ENCODE measurements around the gene C1QTNF1.

The C1QTNF1 gene

GRCh38 chr17:79070266-79070880 is 46.4 kb downstream of the C1QTNF1 start:
- TF ChIP-seq OSR1 (CRISPR knock-in tag; IDR thresholded peaks at IDR 0.05) (no peak), CREB5 (CRISPR knock-in tag; IDR thresholded peaks at IDR 0.05; ENCODE audit: low read depth) (no peak), RARB (CRISPR knock-in tag; IDR thresholded peaks at IDR 0.05) (no peak), PATZ1 (CRISPR knock-in tag; IDR thresholded peaks at IDR 0.05; ENCODE audit: borderline replicate concordance) (no peak), POU6F1 (CRISPR knock-in tag; IDR thresholded peaks at IDR 0.05; ENCODE audit: borderline replicate concordance, low read depth) (no peak), GLIS3 (CRISPR knock-in tag; IDR thresholded peaks at IDR 0.05) (no peak), ZNF565 (CRISPR knock-in tag; conservative IDR thresholded peaks at IDR 0.05; ENCODE audit: low read depth) (no peak), ISL1 (CRISPR knock-in tag; IDR thresholded peaks at IDR 0.05) (no peak), SNAI2 (CRISPR knock-in tag; IDR thresholded peaks at IDR 0.05) (no peak), CSRNP3 (CRISPR knock-in tag; IDR thresholded peaks at IDR 0.05) (no peak), ARNTL (CRISPR knock-in tag; IDR thresholded peaks at IDR 0.05; ENCODE audit: borderline replicate concordance, low read depth) (no peak), ZFP30 (CRISPR knock-in tag; IDR thresholded peaks at IDR 0.05) (no peak), TSHZ2 (CRISPR knock-in tag; IDR thresholded peaks at IDR 0.05) (no peak), ZNF70 (CRISPR knock-in tag; IDR thresholded peaks at IDR 0.05) (no peak), PPARA (CRISPR knock-in tag; IDR thresholded peaks at IDR 0.05; ENCODE audit: borderline replicate concordance) (no peak), ESRRG (CRISPR knock-in tag; IDR thresholded peaks at IDR 0.05) (no peak), ZNF8 (CRISPR knock-in tag; IDR thresholded peaks at IDR 0.05) (no peak), CSDC2 (CRISPR knock-in tag; IDR thresholded peaks at IDR 0.05) (no peak)

GRCh38 chr17:79071161-79071740 is 47.3 kb downstream of the C1QTNF1 start:
- no peak for ATAC-seq

More at GRCh38 chr17:79070266-79070880, 46.4 kb downstream of the C1QTNF1 start:
- no peak for ATAC-seq

More at GRCh38 chr17:79071161-79071740, 47.3 kb downstream of the C1QTNF1 start:
- TF ChIP-seq CSDC2 (CRISPR knock-in tag; IDR thresholded peaks at IDR 0.05) (no peak), GLIS3 (CRISPR knock-in tag; IDR thresholded peaks at IDR 0.05) (no peak), ZC3H10 (CRISPR knock-in tag; IDR thresholded peaks at IDR 0.05) (no peak), CREB5 (CRISPR knock-in tag; IDR thresholded peaks at IDR 0.05; ENCODE audit: low read depth) (no peak), BACH2 (CRISPR knock-in tag; IDR thresholded peaks at IDR 0.05; ENCODE audit: borderline replicate concordance) (no peak), ZFP3 (CRISPR knock-in tag; IDR thresholded peaks at IDR 0.05) (no peak), SNAI2 (CRISPR knock-in tag; IDR thresholded peaks at IDR 0.05) (no peak), TSHZ2 (CRISPR knock-in tag; IDR thresholded peaks at IDR 0.05) (no peak), ZNF70 (CRISPR knock-in tag; IDR thresholded peaks at IDR 0.05) (no peak), ZFP30 (CRISPR knock-in tag; IDR thresholded peaks at IDR 0.05) (no peak), ZNF8 (CRISPR knock-in tag; IDR thresholded peaks at IDR 0.05) (no peak), ZNF565 (CRISPR knock-in tag; conservative IDR thresholded peaks at IDR 0.05; ENCODE audit: low read depth) (no peak), PPARA (CRISPR knock-in tag; IDR thresholded peaks at IDR 0.05; ENCODE audit: borderline replicate concordance) (no peak), OSR1 (CRISPR knock-in tag; IDR thresholded peaks at IDR 0.05) (no peak), ISL1 (CRISPR knock-in tag; IDR thresholded peaks at IDR 0.05) (no peak), TCF4 (CRISPR knock-in tag; IDR thresholded peaks at IDR 0.05; ENCODE audit: borderline replicate concordance) (no peak), ARNTL (CRISPR knock-in tag; IDR thresholded peaks at IDR 0.05; ENCODE audit: borderline replicate concordance, low read depth) (no peak)

Data from SK-N-SH treated with all-trans-retinoic acid at 6 μM for 48 hours (cell line).